Ovary (tissue), 10 donors: ENCODE data around the gene ARHGAP40. TPM values are rescaled to one million over a fixed set of nuclear protein-coding genes. Genes with fewer than 3 reads are reported as not detected.

Experiments
- DNase-seq, 5 donors: peaks; one replicate each; pipeline ENCODE4 v3.0.0-alpha.2; 2019 to 2020
- H3K27ac ChIP-seq, 2 donors: fragments of 200-600 bp; one replicate each; pipeline versions ENCODE4 v1.5.1 to v1.8.0; 2019 to 2022
- H3K27me3 ChIP-seq: fragments of 200-600 bp; one replicate; pipeline ENCODE4 v1.8.0; 2022
- H3K36me3 ChIP-seq: fragments of 200-600 bp; sonication (generic); one replicate; pipeline ENCODE4 v1.5.1; 2019
- H3K4me1 ChIP-seq: one replicate; pipeline ENCODE4 v1.8.1; 2013; ENCODE audit warnings: mild to moderate bottlenecking, moderate library complexity; ENCODE audit not compliant: insufficient read depth
- H3K4me3 ChIP-seq: fragments of 200-600 bp; sonication (generic); one replicate; pipeline ENCODE4 v1.5.1; 2017
- H3K9me3 ChIP-seq, 2 donors: fragments of 200-600 bp in 1 of 2; sonication (generic) in 1 of 2; one replicate each; pipeline versions ENCODE4 v1.5.1 to v1.8.1; 2013 to 2019; ENCODE audit warnings: mild to moderate bottlenecking in 1 of 2, moderate library complexity in 1 of 2
- CTCF ChIP-seq, 3 donors: fragments of 450-650 bp in 2 of 3; fragments of 200-600 bp in 1 of 3; IDR thresholded peaks; one replicate each; pipeline versions ENCODE4 v1.5.1 to v1.8.0; 2016 to 2022; ENCODE audit warnings: antibody characterized with exemption in 3 of 3, mild to moderate bottlenecking in 1 of 3
- EP300 ChIP-seq: sonication (generic); formaldehyde crosslinking; IDR thresholded peaks from one replicate; pipeline ENCODE4 v1.6.1; 2017; ENCODE audit warnings: antibody characterized with exemption
- POLR2A ChIP-seq: fragments of 450-650 bp; IDR thresholded peaks from one replicate; pipeline ENCODE4 v1.6.1; 2017; ENCODE audit warnings: antibody characterized with exemption, mild to moderate bottlenecking, moderate library complexity
- WGBS, 3 donors: extraction: QIAGEN DNeasy Blood & Tissue Kit in 1 of 3; methylation state at CpG; one replicate each; pipeline versions ENCODE4 v1.1.5 to v1.1.7; 2013 to 2017; 5-methylcytosine and 5-hydroxymethylcytosine counted together
- intact Hi-C, 4 donors: fragments of 100-400 bp; cut with DNase I; formaldehyde crosslinking; loops; one replicate each; pipeline versions ENCODE4 v1.11.0 to v1.15.1; 2022 to 2023
- long read RNA-seq, 3 donors: library from polyadenylated mRNA in 2 of 3; unstranded in 2 of 3; transcript quantifications; one replicate each; pipeline ENCODE4 v2.0.0 and lab custom pipeline, GENCODE V29; 2021 to 2026
- polyA plus RNA-seq, 2 donors: library from polyadenylated mRNA; stranded (reverse); fragments of 200-250 nt in 1 of 2; fragments of 350-450 nt in 1 of 2; fragmentation: Illumina TruSeq in 1 of 2; extraction: RNeasy Lipid Tissue Mini Kit (QIAGEN cat#74804) in 1 of 2; gene quantifications; one replicate each; pipeline ENCODE4 v1.2.3, GENCODE V29; 2013 to 2014
- total RNA-seq, 7 donors: library from RNA; depleted of rRNA in 2 of 7; stranded (reverse); fragments of >200 nt in 2 of 7; fragmentation: NEBNext Ultra II Directional in 3 of 7; extraction: Animal tissue kit (Norgen Biotek cat#: 25700) in 3 of 7; gene quantifications; one replicate each; pipeline versions ENCODE4 v1.1.0 to v1.2.4, GENCODE V29; 2016 to 2023
- donor health status: DM: no; HTN: no; CAD: no; lungs with moderate emphysema.
- donor health status: DM: no; HTN: no; CAD: no.
- donor health status: Bipolar disorder and iron deficiency.
- donor health status: DM: yes; HTN: yes; CAD: no.
- donor health status: DM: no; HTN: no; CAD: no.
- donor health status: DM: yes; HTN: yes; CAD: no.

ARHGAP40 gene
- total RNA-seq (not detected), polyA plus RNA-seq (not detected)
- long read RNA-seq, donor 1, result 0 reads
- long read RNA-seq, donor 2, result 0 reads
- long read RNA-seq, donor 3, result 0 reads

- H3K27me3 ChIP-seq, result no peaks in the 10 kb centered on the region
Measured at GRCh38 chr20:38601216-38602184, at the start of gene ARHGAP40. TSS of gene ARHGAP40 (plus strand) at chr20:38601809.

GRCh38 chr20:38554986-38555385 lies 46.6 kb upstream of the ARHGAP40 start:
- no peak overlapping the region for H3K4me3 ChIP-seq
- intact Hi-C loops, result no loop called here
- no peaks in the 10 kb centered on the region for H3K27me3 ChIP-seq
- no peaks in the 10 kb centered on the region for H3K9me3 ChIP-seq
- H3K4me1 ChIP-seq, result no peaks in the 10 kb centered on the region
- no peak for DNase-seq
- no peaks in the 10 kb centered on the region for H3K36me3 ChIP-seq
- WGBS, 3 donors, result 98 to 100% (median 98%) methylated on average over 2 of the region's 2 CpGs
- TF ChIP-seq CTCF (IDR thresholded peaks at IDR 0.05), result no peak
- no peak for TF ChIP-seq EP300
- TF ChIP-seq POLR2A, result no peak
- no peak overlapping the region for H3K27ac ChIP-seq

More at GRCh38 chr20:38601216-38602184, at the start of gene ARHGAP40:
- DNase-seq, result no peak
- 7% methylated on average over 41 to 42 of the region's 42 CpGs for WGBS, 3 donors
- no peak within 1 kb of the TSS for H3K4me3 ChIP-seq
- no peak within 1 kb of the TSS for H3K27ac ChIP-seq
- H3K36me3 ChIP-seq, result no peaks in the 10 kb centered on the region
- no peak for TF ChIP-seq CTCF (IDR thresholded peaks at IDR 0.05)
- TF ChIP-seq EP300, result no peak
- no peak for TF ChIP-seq POLR2A
- H3K4me1 ChIP-seq, result no peaks in the 10 kb centered on the region
- no peaks in the 10 kb centered on the region for H3K9me3 ChIP-seq
- intact Hi-C loops, result no loop called here

- intact Hi-C loops, result no loop called here
- H3K27ac ChIP-seq, result no peak overlapping the region
- no peaks in the 10 kb centered on the region for H3K4me1 ChIP-seq
- H3K4me3 ChIP-seq, result no peak overlapping the region
- no peaks in the 10 kb centered on the region for H3K36me3 ChIP-seq
- DNase-seq, result no peak
- no peaks in the 10 kb centered on the region for H3K27me3 ChIP-seq
- no peaks in the 10 kb centered on the region for H3K9me3 ChIP-seq
- TF ChIP-seq EP300, result no peak
- no peak for TF ChIP-seq POLR2A
- TF ChIP-seq CTCF (IDR thresholded peaks at IDR 0.05), result no peak
Measured at GRCh38 chr20:38555395-38555794, 46.2 kb upstream of the ARHGAP40 start.

GRCh38 chr20:38557174-38557573 lies 44.4 kb upstream of the ARHGAP40 start:
- intact Hi-C loops, result no loop called here
- Histone ChIP-seq H3K27me3 (no peaks in the 10 kb centered on the region), H3K4me3 (no peak overlapping the region), H3K36me3 (no peaks in the 10 kb centered on the region), H3K9me3 (no peaks in the 10 kb centered on the region), H3K27ac (no peak overlapping the region), H3K4me1 (no peaks in the 10 kb centered on the region)
- WGBS, 3 donors, result 91 to 94% (median 94%) methylated on average over 2 of the region's 2 CpGs
- no peak for DNase-seq
- no peak for TF ChIP-seq EP300
- TF ChIP-seq POLR2A, result no peak
- no peak for TF ChIP-seq CTCF (IDR thresholded peaks at IDR 0.05)
